ENCODE results near the gene LEFTY2.
A peak's percentile ranks its signal among the peaks of the same experiment; 100 is the strongest.

LEFTY2 gene

DNA sequence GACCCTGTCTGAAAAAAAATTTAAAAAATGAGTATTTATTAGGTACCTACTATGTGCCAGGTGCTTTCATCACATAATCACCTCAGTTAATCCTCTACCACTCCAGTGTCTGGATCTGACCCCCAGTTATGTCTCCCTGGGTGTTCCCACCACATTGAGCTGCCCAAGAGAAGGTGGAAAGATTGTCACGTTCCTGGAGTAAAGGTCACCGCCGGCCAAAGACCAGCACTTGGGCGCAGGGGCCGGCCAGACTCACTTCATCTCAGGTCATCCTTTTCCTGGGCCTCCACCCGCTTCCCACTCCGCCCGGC is 17.7 kb downstream of the LEFTY2 start:
- H3K4me2 ChIP-seq (ENCODE audit: low read length), result peak overlapping the region; percentile 95
- H3K36me3 ChIP-seq (ENCODE audit: control insufficient read depth in 1 of 2, insufficient read depth in 2 of 2, low read length in 2 of 2), result peaks cover 19 to 23% of the 10 kb centered on the region in 2 experiments
- peak overlapping the region; percentile 90 for H3K9ac ChIP-seq (ENCODE audit: low read length)
- H3K27me3 ChIP-seq (ENCODE audit: insufficient read depth, low read length), result no peaks in the 10 kb centered on the region
- no peak overlapping the region for H3K4ac ChIP-seq (ENCODE audit: low read depth, low read length)
- H3K27ac ChIP-seq (ENCODE audit: low read depth, low read length), result peak overlapping the region; percentile 85
- peak overlapping the region; percentile 83 for H4K8ac ChIP-seq (ENCODE audit: low read depth, low read length)
- H2BK5ac ChIP-seq (ENCODE audit: low read depth, low read length, poor library complexity), result no peak overlapping the region
- peak overlapping the region; percentile 16 for H2AK5ac ChIP-seq (ENCODE audit: low read length)
- peaks cover 2 to 7% of the 10 kb centered on the region in 2 experiments for H3K4me1 ChIP-seq (ENCODE audit: control insufficient read depth in 1 of 2, insufficient read depth in 2 of 2, low read length in 2 of 2)
- peak overlapping the region; percentile 78 for H2AFZ ChIP-seq (ENCODE audit: insufficient read depth, low read length, poor library complexity)
- no peak overlapping the region for H3K23ac ChIP-seq (ENCODE audit: low read length)
- peak overlapping the region; percentile 97 for H3K4me3 ChIP-seq (ENCODE audit: low read depth, low read length)
- no CpG with 5 or more reads among the region's 8 CpGs for WGBS (ENCODE audit: extremely low coverage, insufficient coverage, insufficient read length)
- H3K9me3 ChIP-seq (ENCODE audit: insufficient read depth, low read depth, low read length), result peaks cover 4% of the 10 kb centered on the region
- no peak overlapping the region for H4K91ac ChIP-seq (ENCODE audit: low read depth, low read length)
- H2BK12ac ChIP-seq (ENCODE audit: low read length), result no peak overlapping the region
- peaks cover 9% of the 10 kb centered on the region for H3K79me1 ChIP-seq (ENCODE audit: low read length)
- peak in 1 of 2 donors; percentile 36 for DNase-seq
- peaks cover 6% of the 10 kb centered on the region for H3K79me2 ChIP-seq (ENCODE audit: control insufficient read depth, insufficient read depth, low read length, poor library complexity)
- peak overlapping the region; percentile 17 for H4K12ac ChIP-seq (ENCODE audit: low read depth, low read length)
- H3K14ac ChIP-seq (ENCODE audit: low read length), result peak overlapping the region; percentile 77
- H2BK120ac ChIP-seq (ENCODE audit: insufficient read depth, low read length, poor library complexity), result peak overlapping the region; percentile 7
- H3K18ac ChIP-seq (ENCODE audit: low read length), result peak overlapping the region; percentile 64

- Histone ChIP-seq H2AK5ac (ENCODE audit: low read length) (no peak overlapping the region), H3K4me3 (ENCODE audit: low read depth, low read length) (no peak overlapping the region), H4K12ac (ENCODE audit: low read depth, low read length) (no peak overlapping the region), H3K14ac (ENCODE audit: low read length) (no peak overlapping the region), H2BK120ac (ENCODE audit: insufficient read depth, low read length, poor library complexity) (no peak overlapping the region), H3K9me3 (ENCODE audit: insufficient read depth, low read depth, low read length) (peaks cover 4% of the 10 kb centered on the region), H4K91ac (ENCODE audit: low read depth, low read length) (no peak overlapping the region), H3K4ac (ENCODE audit: low read depth, low read length) (no peak overlapping the region), H3K4me1 (ENCODE audit: control insufficient read depth in 1 of 2, insufficient read depth in 2 of 2, low read length in 2 of 2) (peaks cover 2 to 7% of the 10 kb centered on the region in 2 experiments), H3K9ac (ENCODE audit: low read length) (no peak overlapping the region), H2AFZ (ENCODE audit: insufficient read depth, low read length, poor library complexity) (peak overlapping the region; percentile 8), H3K79me1 (ENCODE audit: low read length) (peaks cover 9% of the 10 kb centered on the region), H3K18ac (ENCODE audit: low read length) (no peak overlapping the region), H3K79me2 (ENCODE audit: control insufficient read depth, insufficient read depth, low read length, poor library complexity) (peaks cover 6% of the 10 kb centered on the region), H4K8ac (ENCODE audit: low read depth, low read length) (no peak overlapping the region), H2BK12ac (ENCODE audit: low read length) (no peak overlapping the region), H3K27me3 (ENCODE audit: insufficient read depth, low read length) (no peaks in the 10 kb centered on the region), H3K27ac (ENCODE audit: low read depth, low read length) (no peak overlapping the region), H3K4me2 (ENCODE audit: low read length) (no peak overlapping the region), H3K23ac (ENCODE audit: low read length) (no peak overlapping the region), H2BK5ac (ENCODE audit: low read depth, low read length, poor library complexity) (no peak overlapping the region), H3K36me3 (ENCODE audit: control insufficient read depth in 1 of 2, insufficient read depth in 2 of 2, low read length in 2 of 2) (peaks cover 19 to 25% of the 10 kb centered on the region in 2 experiments)
- no peak for DNase-seq
- no CpG with 5 or more reads among the region's 23 CpGs for WGBS (ENCODE audit: extremely low coverage, insufficient coverage, insufficient read length)
Measured at GRCh38 chr1:225921734-225922709, 19.0 kb downstream of the LEFTY2 start.

DNA sequence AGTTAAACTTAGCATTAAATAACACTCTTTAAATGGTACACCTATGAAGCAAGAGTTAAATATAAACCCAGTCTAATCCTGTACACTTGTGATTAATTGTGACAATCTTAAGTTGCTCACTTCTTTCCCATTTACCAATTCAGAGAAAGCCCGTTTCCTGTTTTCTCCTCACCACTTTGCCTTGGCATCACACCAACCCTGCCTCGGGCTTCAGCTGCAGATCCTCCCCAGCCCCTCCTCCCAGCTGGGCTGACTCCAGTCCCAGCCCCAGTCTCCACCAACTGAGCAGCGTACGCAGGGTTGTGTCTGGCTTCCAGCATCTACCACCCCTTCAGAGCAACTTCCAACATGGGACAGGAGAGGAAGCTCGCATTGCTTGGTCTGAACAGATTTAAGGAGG is 21.1 kb downstream of the LEFTY2 start:
- peak in 1 of 2 donors; percentile 8 for DNase-seq
- no peak overlapping the region for H4K91ac ChIP-seq (ENCODE audit: low read depth, low read length)
- no CpG with 5 or more reads among the region's 5 CpGs for WGBS (ENCODE audit: extremely low coverage, insufficient coverage, insufficient read length)

DNA sequence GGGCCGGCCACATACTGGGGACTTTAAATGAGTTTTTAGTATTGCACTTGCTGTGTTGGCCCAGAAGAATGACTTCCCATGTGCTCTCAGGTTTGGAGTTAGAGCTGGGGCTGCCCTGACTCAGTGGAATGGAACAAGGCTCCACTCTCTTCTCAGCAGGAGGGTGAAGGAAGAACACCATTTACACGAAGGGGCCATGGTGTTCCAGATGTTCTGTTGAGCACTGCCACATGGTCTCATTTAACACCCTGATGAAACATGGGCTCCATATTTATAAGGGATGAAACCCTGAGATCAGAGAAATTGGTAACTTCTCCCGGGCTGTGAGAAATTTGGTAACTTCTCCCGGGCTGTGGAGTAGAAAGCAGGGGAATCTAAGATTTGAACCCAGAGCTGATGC is 22.7 kb downstream of the LEFTY2 start:
- no peak overlapping the region for H3K4me3 ChIP-seq (ENCODE audit: low read depth, low read length)

More for the DNA sequence above, 21.1 kb downstream of the LEFTY2 start:
- Histone ChIP-seq H3K18ac (ENCODE audit: low read length) (no peak overlapping the region), H3K79me1 (ENCODE audit: low read length) (peaks cover 9% of the 10 kb centered on the region), H3K4me3 (ENCODE audit: low read depth, low read length) (no peak overlapping the region), H3K27ac (ENCODE audit: low read depth, low read length) (no peak overlapping the region), H3K36me3 (ENCODE audit: control insufficient read depth in 1 of 2, insufficient read depth in 2 of 2, low read length in 2 of 2) (peaks cover 19 to 25% of the 10 kb centered on the region in 2 experiments), H2AK5ac (ENCODE audit: low read length) (no peak overlapping the region), H2BK5ac (ENCODE audit: low read depth, low read length, poor library complexity) (no peak overlapping the region), H3K4me1 (ENCODE audit: control insufficient read depth in 1 of 2, insufficient read depth in 2 of 2, low read length in 2 of 2) (peaks cover 2 to 7% of the 10 kb centered on the region in 2 experiments), H3K4me2 (ENCODE audit: low read length) (no peak overlapping the region), H2BK120ac (ENCODE audit: insufficient read depth, low read length, poor library complexity) (no peak overlapping the region), H3K9ac (ENCODE audit: low read length) (no peak overlapping the region), H2BK12ac (ENCODE audit: low read length) (no peak overlapping the region), H4K8ac (ENCODE audit: low read depth, low read length) (no peak overlapping the region), H3K9me3 (ENCODE audit: insufficient read depth, low read depth, low read length) (peaks cover 4% of the 10 kb centered on the region), H2AFZ (ENCODE audit: insufficient read depth, low read length, poor library complexity) (no peak overlapping the region), H3K23ac (ENCODE audit: low read length) (no peak overlapping the region), H3K79me2 (ENCODE audit: control insufficient read depth, insufficient read depth, low read length, poor library complexity) (peaks cover 6% of the 10 kb centered on the region), H3K14ac (ENCODE audit: low read length) (no peak overlapping the region), H3K27me3 (ENCODE audit: insufficient read depth, low read length) (no peaks in the 10 kb centered on the region), H3K4ac (ENCODE audit: low read depth, low read length) (no peak overlapping the region), H4K12ac (ENCODE audit: low read depth, low read length) (no peak overlapping the region)

More for the DNA sequence above, 22.7 kb downstream of the LEFTY2 start:
- no peak overlapping the region for H3K18ac ChIP-seq (ENCODE audit: low read length)
- H3K27me3 ChIP-seq (ENCODE audit: insufficient read depth, low read length), result no peaks in the 10 kb centered on the region
- no peak overlapping the region for H3K4ac ChIP-seq (ENCODE audit: low read depth, low read length)
- no CpG with 5 or more reads among the region's 4 CpGs for WGBS (ENCODE audit: extremely low coverage, insufficient coverage, insufficient read length)
- no peak overlapping the region for H4K12ac ChIP-seq (ENCODE audit: low read depth, low read length)
- DNase-seq, result no peak
- H2BK120ac ChIP-seq (ENCODE audit: insufficient read depth, low read length, poor library complexity), result no peak overlapping the region
- no peak overlapping the region for H3K9ac ChIP-seq (ENCODE audit: low read length)
- H3K4me1 ChIP-seq (ENCODE audit: control insufficient read depth in 1 of 2, insufficient read depth in 2 of 2, low read length in 2 of 2), result peaks cover 0 to 2% of the 10 kb centered on the region in 2 experiments
- H3K79me2 ChIP-seq (ENCODE audit: control insufficient read depth, insufficient read depth, low read length, poor library complexity), result no peaks in the 10 kb centered on the region
- H4K8ac ChIP-seq (ENCODE audit: low read depth, low read length), result no peak overlapping the region
- no peak overlapping the region for H3K4me2 ChIP-seq (ENCODE audit: low read length)
- H2BK12ac ChIP-seq (ENCODE audit: low read length), result no peak overlapping the region
- H3K36me3 ChIP-seq (ENCODE audit: control insufficient read depth in 1 of 2, insufficient read depth in 2 of 2, low read length in 2 of 2), result peaks cover 19 to 25% of the 10 kb centered on the region in 2 experiments
- H2AFZ ChIP-seq (ENCODE audit: insufficient read depth, low read length, poor library complexity), result no peak overlapping the region
- H3K27ac ChIP-seq (ENCODE audit: low read depth, low read length), result no peak overlapping the region
- H3K23ac ChIP-seq (ENCODE audit: low read length), result no peak overlapping the region
- peaks cover 4% of the 10 kb centered on the region for H3K9me3 ChIP-seq (ENCODE audit: insufficient read depth, low read depth, low read length)
- H2BK5ac ChIP-seq (ENCODE audit: low read depth, low read length, poor library complexity), result no peak overlapping the region
- no peak overlapping the region for H2AK5ac ChIP-seq (ENCODE audit: low read length)
- no peak overlapping the region for H4K91ac ChIP-seq (ENCODE audit: low read depth, low read length)
- H3K79me1 ChIP-seq (ENCODE audit: low read length), result no peaks in the 10 kb centered on the region
- H3K14ac ChIP-seq (ENCODE audit: low read length), result no peak overlapping the region
